Lung microvascular endothelial cell (primary cell): ENCODE measurements around the gene ANKFY1. TPM values are rescaled to one million over a fixed set of nuclear protein-coding genes. Genes with fewer than 3 reads are reported as not detected.
"Not testable (repeated sequence)": the region's sequence is repeated elsewhere in the genome, so short reads cannot be mapped to it uniquely, and the experiment has no call there.

Experiments used
- DNase-seq, 2 donors: peaks; one replicate each; pipeline versions ENCODE4 v3.0.0 to v3.0.0-alpha.2; 2010; ENCODE audit warnings: low read depth in 2 of 2
- total RNA-seq: library from RNA; depleted of rRNA; stranded (reverse); fragments of >200 nt; gene quantifications from 2 replicates; pipeline ENCODE4 v1.2.1, GENCODE V29; 2014

The ANKFY1 gene
- total RNA-seq, 1 donor from 2014 or later, result 22.4 TPM

- DNase-seq, result no peak
Measured at GRCh38 chr17:4256952-4257351, 6.8 kb downstream of the ANKFY1 start.

DNA sequence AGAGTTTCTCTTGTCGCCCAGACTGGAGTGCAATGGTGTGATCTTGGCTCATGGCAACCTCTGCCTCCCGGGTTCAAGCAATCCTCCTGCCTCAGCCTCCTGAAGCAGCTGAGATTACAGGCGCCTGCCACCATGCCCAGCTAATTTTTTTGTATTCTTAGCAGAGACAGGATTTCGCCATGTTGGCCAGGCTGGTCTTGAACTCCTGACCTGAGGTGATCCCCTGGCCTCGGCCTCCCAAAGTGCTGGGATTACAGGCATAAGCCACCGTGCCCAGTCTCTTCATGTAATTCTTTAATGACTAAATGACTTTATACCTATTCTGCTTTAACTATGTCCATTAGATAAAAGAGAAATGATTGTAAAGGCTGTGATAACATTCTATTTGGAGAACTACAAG, 8.5 kb downstream of the ANKFY1 start:
- DNase-seq, result not testable (repeated sequence)

DNA sequence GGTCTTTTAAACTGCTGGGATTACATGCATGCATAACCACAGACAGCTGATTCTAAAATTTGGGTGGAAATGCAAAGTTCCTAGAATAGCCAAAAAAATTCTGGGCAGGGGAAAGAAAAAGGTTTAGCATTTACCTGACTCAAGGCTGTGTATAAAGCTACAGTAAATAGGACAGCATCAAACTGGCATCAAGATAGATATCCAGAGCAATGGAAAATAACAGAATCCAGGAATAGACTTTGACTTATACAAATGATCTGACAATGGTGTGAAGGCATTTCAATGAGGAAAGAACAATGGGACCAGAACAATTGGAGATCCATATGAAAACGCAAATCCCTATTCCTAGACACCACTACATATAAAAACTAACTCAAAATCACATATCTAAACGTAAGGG, 12.9 kb downstream of the ANKFY1 start:
- peak in 1 of 2 donors; percentile 48 for DNase-seq

DNA sequence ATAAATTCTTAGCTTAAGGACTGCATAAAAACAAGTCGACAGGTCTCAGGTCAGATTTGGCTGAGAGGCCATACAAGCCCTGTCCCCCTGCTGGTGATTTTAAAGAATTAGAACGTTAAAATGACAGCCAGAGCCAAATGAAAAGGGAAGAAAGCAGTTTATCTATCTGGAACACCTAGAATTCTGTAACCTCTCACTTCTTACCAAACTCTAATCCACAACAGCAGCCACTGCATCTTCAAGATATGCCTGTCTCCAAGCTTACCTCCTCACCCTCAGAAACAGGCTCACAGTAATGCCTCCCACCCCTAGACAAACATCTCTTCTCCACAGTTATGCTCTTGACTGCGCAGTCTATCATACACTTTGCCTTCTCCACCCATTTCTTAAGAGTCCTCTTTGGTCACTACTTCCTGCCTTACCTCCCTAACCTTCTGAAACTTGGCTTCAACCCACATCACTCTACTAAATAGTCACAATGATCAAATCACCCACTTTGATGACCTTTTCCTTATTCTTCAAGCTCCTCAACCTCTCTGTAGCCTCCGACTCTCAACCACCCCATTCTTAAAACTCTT, 14.2 kb downstream of the ANKFY1 start:
- peak; percentile 53 to 62 for DNase-seq

GRCh38 chr17:4248504-4249277, 15.1 kb downstream of the ANKFY1 start:
- DNase-seq, result no peak

DNA sequence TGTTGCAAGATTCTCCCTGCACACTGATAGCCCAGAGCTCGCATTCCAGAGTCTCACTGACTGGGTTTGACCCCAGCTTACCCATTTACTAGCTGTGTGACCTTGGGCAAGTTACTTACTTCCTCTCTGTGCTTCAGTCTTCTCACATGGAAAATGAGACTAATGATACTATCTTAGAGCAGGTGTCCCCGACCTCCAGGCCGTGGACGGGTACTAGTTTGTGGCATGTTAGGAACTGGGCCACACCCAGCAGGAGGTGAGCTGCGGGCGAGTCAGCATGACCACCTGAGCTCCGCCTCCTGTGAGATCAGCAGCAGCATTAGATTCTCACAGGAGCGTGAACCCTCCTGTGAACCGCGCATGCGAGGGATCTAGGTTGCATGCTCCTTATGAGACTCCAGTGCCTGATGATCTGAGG, 15.8 kb downstream of the ANKFY1 start:
- DNase-seq, result no peak

DNA sequence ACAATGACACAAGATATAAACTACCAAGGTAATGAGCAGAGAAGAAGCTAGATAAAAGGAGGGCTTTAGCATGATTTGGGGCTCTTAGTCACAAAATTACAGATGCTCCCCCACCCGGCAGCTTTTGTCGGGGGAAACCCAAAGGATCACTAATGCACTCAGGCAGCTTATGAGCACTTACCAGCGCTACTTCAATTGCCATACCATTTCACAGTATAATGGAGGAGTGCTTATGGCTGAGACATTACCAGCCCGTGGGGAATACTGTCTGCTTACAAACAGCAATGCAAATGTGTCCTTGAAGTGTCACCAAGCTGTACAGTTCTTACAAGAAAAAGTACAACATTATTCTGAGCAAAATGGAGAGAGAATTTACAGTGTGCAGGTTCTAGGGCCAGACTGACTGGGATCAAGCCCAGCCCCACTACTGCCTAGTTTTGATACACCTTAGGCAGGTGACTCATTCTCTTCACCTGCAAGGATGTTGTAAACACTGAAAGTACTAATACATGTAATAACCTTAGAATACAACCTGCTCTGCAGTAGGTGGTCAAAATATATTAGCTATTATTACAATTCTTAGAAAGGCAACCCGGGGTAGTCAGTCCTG, 16.3 kb downstream of the ANKFY1 start:
- DNase-seq, result no peak

DNA sequence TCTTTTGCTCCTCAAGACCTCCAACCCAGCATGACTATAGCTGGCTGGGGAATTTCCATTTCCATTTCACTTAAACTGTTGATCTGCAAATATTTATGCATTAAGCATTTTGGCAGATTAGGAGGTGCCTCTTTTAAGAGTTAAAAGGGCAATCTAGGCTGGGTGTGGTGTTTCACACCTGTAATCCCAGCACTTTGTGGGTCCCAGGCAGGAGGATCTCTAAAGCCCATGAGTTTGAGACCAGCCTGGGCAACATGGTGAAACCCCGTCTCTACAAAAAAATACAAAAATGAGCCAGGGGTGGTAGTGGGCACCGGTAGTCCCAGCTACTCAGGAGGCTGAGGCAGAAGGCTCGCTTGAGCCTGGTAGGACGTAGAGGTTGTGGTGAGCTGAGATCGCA, 17.1 kb downstream of the ANKFY1 start:
- no peak for DNase-seq

DNA sequence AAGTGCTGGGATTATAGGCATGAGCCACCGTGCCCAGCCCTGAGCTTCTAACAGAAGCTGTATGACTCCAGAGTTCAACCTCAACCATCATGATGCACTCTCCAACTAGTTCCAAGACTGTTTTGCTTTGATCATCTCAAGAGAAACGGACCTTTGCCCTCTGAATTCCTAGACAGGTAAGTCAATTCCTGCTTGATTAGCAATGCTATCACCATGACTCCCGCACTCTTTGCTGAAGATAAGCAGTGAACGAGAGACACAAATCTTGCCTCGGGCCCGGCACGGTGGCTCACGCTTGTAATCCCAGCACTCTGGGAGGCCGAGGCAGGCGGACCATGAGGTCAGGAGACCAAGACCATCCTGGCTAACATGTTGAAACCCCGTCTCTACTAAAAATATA, 22.2 kb downstream of the ANKFY1 start:
- DNase-seq, result no peak

GRCh38 chr17:4236456-4236855, 27.3 kb downstream of the ANKFY1 start:
- DNase-seq, result peak; percentile 25 to 51

- DNase-seq, result no peak
Measured at GRCh38 chr17:4235372-4236279, 28.2 kb downstream of the ANKFY1 start.

DNA sequence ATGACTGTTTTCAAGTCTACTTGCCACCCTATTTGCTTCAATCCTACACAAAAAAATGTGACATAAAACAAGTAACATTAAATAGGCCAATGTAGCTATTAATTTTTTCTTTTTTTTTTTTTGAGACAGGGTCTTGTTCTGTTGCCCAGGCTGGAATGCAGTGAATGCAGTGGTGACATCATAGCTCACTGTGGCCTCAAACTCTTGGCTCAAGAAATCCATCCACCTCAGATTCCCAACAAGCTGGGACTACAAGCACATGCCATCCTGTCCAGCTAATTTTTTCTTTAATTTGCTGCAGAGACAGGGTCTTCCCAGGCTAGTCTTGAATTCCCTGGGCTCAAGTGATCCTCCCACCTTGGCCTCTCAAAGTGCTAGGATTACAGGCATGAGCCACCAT, 29.4 kb downstream of the ANKFY1 start:
- no peak for DNase-seq

DNA sequence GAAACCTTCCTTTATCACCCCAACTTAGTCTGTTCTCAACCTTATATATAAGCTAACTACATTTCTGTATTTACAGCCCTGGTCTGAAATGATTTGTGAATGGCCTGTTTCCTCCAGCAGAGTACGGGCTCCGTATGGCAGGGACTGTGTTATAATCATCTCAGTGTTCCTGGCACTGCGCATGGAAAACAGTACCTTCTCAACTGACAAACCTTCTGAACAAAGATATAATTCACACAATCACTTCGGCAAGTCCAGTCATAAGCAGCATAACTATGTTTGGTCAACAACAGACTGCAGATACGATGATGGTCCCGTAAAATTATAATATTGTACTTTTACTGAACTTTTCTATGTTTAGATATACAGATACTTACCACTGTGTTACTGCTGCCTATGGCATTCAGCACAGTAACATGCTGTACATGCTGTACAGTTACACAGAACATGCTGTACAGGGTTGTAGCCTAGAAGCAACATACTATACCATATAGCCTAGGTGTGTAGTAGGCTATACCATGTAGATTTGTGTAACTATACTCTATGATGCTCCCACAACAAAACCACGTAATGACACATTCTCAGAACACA, 30.0 kb downstream of the ANKFY1 start:
- no peak for DNase-seq

GRCh38 chr17:4232168-4232813, 31.5 kb downstream of the ANKFY1 start:
- peak in 1 of 2 donors; percentile 18 for DNase-seq

- peak in 1 of 2 donors; percentile 88 for DNase-seq
Measured at GRCh38 chr17:4229627-4230541, 33.9 kb downstream of the ANKFY1 start.

GRCh38 chr17:4221899-4222659, 41.7 kb downstream of the ANKFY1 start:
- DNase-seq, result no peak

GRCh38 chr17:4221163-4221562, 42.6 kb downstream of the ANKFY1 start:
- no peak for DNase-seq

- no peak for DNase-seq
Measured at GRCh38 chr17:4220655-4221054, 43.1 kb downstream of the ANKFY1 start.

DNA sequence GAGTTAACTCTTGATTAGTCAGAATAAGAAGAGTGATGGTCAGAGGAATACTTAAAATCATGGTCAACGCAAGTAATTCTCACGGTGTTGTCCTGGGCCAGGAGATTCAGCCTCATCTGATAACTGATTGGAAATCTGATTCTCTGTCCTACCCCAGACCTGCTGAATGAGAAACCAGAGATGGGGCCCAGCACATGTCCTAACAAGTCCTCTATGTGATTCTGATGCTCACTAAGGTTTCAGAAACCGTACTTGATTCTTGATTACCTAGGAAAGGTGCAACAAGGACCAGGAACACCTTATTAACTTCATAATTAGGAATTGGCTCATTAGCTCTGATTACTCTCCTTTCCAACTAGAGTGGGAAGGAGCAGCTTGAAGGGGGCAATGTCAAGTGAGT, 44.5 kb downstream of the ANKFY1 start:
- DNase-seq, result no peak
